IPS-NIHi7 (cell line): ENCODE results near the gene PBRM1.

Experiments used
- DNase-seq: peaks from one replicate; pipeline ENCODE4 v3.0.0; 2012; ENCODE audit warnings: mixed read lengths; ENCODE audit errors: extremely low spot score

Gene PBRM1

GRCh38 chr3:52524752-52525679 is 160.7 kb downstream of the PBRM1 start:
- no peak for DNase-seq

- DNase-seq, result no peak
Observed at GRCh38 chr3:52524258-52524751, 161.4 kb downstream of the PBRM1 start.

GRCh38 chr3:52523386-52524257 is 162.1 kb downstream of the PBRM1 start:
- no peak for DNase-seq

- no peak for DNase-seq
Observed at GRCh38 chr3:52522651-52523251, 163.0 kb downstream of the PBRM1 start.

GRCh38 chr3:52521881-52522650 is 163.6 kb downstream of the PBRM1 start:
- DNase-seq, result no peak

- DNase-seq, result no peak
Observed at GRCh38 chr3:52521488-52521824, 164.3 kb downstream of the PBRM1 start.

- no peak for DNase-seq
Observed at GRCh38 chr3:52520716-52521487, 164.8 kb downstream of the PBRM1 start.

GRCh38 chr3:52520141-52520667 is 165.5 kb downstream of the PBRM1 start:
- no peak for DNase-seq

- DNase-seq, result no peak
Observed at GRCh38 chr3:52519445-52520140, 166.1 kb downstream of the PBRM1 start.

- DNase-seq, result peak; percentile 94
Observed at GRCh38 chr3:52518723-52519444, 166.8 kb downstream of the PBRM1 start.

GRCh38 chr3:52517796-52518722 is 167.7 kb downstream of the PBRM1 start:
- DNase-seq, result no peak

GRCh38 chr3:52516509-52517195 is 169.1 kb downstream of the PBRM1 start:
- no peak for DNase-seq

- DNase-seq, result no peak
Observed at GRCh38 chr3:52515192-52515591, 170.5 kb downstream of the PBRM1 start.

GRCh38 chr3:52514576-52514975 is 171.1 kb downstream of the PBRM1 start:
- no peak for DNase-seq

GRCh38 chr3:52513281-52513680 is 172.4 kb downstream of the PBRM1 start:
- no peak for DNase-seq

GRCh38 chr3:52512727-52513126 is 173.0 kb downstream of the PBRM1 start:
- DNase-seq, result no peak

- DNase-seq, result no peak
Observed at GRCh38 chr3:52512105-52512504, 173.6 kb downstream of the PBRM1 start.
